Measurements from ENCODE around the gene ASPG.

ASPG gene

GRCh38 chr14:104105071-104105821 is 19.7 kb downstream of the ASPG start:
- no peak overlapping the region for H3K4me3 ChIP-seq (ENCODE audit: low read depth, low read length)

- H3K4me3 ChIP-seq (ENCODE audit: low read depth, low read length): no peak overlapping the region
Measured at GRCh38 chr14:104105822-104106470, 20.4 kb downstream of the ASPG start.

- H3K4me3 ChIP-seq (ENCODE audit: low read depth, low read length): no peak overlapping the region
Measured at GRCh38 chr14:104106471-104106991, 21.0 kb downstream of the ASPG start.

DNA sequence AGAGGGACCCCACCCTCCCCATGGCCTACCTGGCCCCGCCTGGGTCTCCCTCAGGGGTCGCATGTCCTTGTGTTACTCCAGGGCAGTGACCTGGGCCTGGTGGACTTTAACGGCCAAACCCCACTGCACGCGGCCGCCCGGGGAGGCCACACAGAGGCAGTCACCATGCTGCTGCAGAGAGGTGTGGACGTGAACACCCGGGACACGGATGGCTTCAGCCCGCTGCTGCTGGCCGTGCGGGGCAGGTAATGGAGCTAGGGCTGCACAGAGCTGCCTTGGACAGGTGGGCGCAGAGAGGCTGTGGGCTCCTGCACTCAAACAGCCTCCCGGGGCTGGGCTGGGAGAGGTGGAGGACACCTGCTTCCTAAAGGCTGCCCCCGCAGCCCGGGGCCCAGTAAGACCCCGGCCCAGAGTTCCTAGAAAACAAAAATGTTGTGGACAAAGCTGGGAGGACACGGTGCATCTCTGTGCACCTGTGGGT is 21.6 kb downstream of the ASPG start:
- H3K4me3 ChIP-seq (ENCODE audit: low read depth, low read length): no peak overlapping the region

GRCh38 chr14:104107611-104108569 is 22.4 kb downstream of the ASPG start:
- H3K4me3 ChIP-seq (ENCODE audit: low read depth, low read length): no peak overlapping the region

DNA sequence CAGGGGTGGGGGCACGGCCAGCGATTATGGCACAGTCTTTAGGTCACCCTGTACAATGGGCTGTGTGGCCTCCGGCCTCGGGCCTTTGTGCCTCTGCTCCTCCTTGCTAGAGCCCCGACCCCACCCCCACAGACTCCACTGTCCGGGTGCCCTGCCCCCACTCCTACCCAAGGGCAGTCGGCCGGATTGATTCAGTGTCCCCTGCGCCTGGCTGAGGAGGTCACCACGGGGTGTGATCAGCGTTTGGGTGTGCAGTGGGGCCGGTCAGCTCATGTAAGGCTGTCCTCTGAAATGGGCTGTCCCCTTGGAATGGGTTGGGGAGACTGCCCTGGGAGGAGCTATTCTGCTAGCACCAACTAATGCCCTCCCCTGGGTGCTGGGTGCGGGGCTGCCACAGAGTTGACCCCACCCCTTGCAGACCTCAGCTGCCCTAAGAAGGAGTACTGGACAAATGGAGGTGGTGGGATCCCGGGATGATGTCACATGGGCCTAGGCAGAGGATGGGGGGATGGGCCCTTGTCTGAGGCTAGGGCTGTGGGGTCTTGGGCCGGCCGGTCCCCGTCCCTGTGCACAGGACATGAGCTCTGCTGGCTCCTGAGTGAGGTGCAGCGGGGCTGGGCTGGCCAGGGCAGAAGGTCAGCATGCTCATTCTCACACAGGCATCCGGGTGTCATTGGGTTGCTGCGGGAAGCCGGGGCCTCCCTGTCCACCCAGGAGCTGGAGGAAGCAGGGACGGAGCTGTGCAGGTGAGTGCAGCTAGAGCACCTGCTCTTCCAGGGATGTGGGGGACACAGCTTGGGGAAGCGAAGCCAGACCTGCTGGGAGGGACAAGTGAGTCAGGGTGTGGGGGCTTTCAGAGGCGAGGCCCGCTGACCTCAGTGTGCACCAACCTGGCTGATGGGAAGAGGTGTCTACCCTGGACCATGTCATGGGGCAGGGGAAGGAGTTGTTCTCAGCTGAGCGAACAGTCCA is 23.4 kb downstream of the ASPG start:
- no peak overlapping the region for H3K4me3 ChIP-seq (ENCODE audit: low read depth, low read length)

DNA sequence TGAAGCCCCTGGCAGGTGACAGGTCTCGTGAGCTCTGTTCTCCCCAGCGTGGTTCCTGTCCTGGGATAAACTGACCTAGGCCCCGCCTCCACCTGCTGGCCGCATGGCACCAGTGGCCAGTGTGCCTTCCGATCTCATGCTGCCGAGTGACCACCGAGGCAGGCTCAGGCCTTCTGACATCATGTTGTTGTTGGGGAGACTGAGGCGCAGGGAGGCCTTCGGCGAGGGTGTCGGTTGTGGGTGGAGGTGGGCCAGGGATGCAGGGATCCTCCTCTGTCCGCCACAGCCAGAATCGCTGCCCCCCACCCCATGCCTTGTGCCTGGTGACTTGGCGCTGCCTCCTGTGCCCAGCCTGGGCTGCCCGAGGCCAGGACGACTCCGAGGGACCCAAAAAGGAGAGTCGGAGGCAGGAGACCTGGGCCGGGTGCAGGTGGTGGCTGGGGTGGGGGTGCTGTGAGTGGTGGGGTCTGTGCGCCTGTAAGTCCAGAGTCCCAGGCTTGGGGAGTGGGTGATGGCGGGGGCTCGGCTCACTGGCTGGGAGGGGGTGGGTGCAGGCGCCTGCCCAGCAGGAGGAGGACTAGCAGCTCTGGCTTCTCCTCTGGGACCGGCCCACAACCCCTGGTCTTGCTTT is 24.3 kb downstream of the ASPG start:
- no peak overlapping the region for H3K4me3 ChIP-seq (ENCODE audit: low read depth, low read length)

- no peak overlapping the region for H3K4me3 ChIP-seq (ENCODE audit: low read depth, low read length)
Measured at GRCh38 chr14:104110491-104111209, 25.1 kb downstream of the ASPG start.

DNA sequence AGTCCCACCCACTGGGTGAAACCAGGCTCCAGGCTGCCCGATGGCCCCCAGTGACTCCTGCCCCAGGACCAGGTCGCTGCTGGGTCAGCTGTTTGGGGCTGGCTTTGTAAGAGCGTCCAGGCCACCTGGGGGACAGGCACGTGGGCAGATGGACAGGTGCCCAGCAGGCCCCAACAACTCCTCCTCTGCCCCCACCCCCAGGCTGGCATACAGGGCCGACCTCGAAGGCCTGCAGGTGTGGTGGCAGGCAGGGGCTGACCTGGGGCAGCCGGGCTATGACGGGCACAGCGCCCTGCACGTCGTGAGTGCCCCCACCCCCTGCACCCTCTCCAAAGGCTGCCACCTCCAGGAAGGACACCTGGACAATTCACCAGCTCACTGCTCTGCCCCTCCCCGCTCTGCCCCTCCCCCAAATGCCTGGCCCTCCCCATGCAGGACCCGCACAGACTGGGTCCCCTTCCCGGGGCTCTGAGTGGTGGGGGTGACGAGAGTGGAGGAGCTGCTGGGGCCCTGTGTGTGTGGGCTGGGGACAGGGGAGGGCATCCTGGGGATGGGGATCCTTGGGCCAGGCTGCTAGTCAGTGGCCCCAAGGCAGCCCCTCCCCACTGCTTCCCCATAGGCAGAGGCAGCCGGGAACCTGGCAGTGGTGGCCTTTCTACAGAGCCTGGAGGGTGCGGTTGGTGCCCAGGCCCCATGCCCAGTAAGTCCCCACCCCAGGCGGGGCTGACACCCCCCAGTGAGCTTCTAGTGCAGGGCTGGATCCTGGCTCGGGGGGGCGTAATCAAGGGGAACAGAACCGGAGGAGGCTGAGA is 26.0 kb downstream of the ASPG start:
- H3K4me3 ChIP-seq (ENCODE audit: low read depth, low read length): no peak overlapping the region

- H3K4me3 ChIP-seq (ENCODE audit: low read depth, low read length): no peak overlapping the region
Measured at GRCh38 chr14:104112113-104112505, 26.6 kb downstream of the ASPG start.

DNA sequence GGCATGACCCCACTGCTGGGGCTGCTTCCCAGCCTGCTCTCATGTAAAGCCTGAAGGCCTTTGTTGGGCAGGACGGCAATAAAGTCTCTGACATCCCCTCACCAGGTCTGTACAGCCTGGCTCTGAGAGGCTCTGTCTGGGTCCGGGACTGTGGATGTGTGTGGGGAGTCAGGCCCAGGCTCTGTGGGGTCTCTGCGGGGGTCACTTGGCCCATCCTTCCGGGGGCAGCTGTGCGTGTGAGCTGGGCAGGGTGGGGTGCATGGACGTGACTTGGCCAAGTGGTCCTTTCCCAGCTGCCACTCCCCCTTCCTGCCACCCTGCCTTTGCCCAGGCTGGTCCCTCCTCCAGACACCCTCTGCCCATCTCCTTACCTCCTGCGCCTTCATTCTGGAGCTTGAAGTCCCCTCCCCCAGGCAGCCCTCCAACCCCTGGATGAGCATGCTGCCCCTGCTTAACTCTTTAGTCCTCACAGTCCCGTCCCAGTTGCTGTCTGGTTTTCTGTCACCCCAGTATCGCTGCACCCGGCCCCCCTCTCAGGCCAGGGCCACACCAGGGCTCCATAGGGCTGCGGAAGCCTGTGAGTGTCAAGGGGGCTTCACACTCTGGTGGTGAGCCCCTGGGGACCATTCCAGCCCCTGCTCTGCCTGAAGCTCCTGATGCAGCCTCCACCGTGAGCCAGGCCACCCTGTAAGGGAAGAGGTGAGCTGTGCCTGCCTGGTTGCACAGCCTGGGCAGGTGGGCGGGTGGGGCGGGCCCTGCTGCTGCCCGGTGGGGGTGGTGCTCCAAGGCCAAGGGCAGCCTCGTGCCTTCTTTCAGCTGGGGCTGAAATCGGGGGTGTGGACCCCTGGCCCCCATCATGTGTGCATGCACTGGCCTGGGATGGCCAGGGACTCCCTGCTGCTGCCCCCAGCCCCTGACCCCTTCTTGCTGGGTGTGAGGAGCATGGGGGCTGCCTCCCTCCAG is 27.4 kb downstream of the ASPG start:
- H3K4me3 ChIP-seq (ENCODE audit: low read depth, low read length): no peak overlapping the region

DNA sequence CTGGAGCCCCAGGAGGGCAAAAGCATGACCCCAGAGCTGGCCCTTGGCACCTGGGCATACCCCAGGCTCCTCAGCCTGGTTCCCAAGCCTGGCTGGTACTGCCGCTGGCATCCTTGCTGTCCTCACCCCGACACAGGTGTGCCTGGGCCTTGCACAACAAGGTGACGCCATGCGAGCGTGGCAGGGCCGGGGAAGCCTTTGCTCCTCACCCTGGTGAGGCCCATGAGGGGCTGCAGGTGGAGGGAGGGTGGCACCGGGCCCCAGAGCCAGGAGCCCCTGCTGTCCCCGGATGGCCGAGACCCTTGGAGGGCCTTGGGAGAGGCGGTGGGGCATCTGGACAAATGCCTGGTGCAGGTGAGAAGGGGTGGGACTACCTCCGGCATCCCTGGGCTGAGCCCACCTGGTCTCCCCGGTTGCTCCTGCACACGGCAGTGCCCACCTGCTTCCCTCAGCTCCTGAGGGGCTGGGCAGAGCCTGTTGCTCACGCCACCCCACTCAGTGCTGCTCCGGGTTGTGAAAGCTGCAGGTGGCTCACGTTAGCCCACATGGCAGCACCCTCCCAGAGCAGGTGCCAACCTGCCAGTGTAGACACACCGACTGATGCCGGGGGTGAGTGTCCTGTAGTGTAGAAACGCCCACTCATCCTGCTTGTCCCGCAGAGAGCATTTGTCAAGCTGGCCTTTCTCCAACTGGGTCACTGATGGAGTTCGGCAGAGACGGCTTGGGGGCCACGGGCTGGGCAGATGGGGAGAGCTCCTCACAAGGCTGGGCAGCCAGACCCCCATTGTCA is 28.3 kb downstream of the ASPG start:
- H3K4me3 ChIP-seq (ENCODE audit: low read depth, low read length): no peak overlapping the region

DNA sequence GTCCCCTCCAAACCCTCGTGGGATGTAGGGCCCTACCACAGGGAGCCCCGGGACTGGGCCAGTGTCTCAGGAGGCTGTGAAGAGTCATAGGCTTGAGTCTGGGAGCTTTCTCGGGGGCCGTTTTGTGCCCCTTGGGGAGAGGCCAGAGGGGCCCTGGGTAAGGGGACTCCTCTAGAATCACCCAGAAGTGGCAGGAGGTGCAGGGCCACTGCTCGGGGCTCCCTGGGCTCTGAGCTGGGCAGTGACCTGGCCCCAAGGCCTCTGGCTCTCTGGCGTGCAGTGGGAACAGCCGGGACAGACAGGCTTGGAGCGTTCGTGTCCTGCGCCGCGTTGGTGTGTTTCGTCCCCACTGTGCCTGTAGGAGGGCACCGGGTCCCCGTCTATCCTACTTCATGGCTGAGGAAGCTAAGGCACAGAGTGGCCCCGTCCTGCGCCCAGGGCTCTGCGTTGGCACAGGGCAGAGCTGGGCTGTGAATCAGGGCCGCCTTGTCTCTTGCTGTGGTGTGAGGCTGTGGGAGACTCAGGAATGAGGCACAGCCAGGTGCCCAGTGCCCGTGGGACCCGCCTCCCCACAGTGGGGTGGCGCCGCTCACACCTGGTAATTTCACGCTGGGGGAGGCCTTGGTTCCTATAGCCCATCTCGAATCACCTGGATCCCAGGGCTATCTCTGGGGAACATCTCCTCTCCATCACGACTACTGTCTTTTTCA is 29.1 kb downstream of the ASPG start:
- H3K4me3 ChIP-seq (ENCODE audit: low read depth, low read length): no peak overlapping the region

- H3K4me3 ChIP-seq (ENCODE audit: low read depth, low read length): no peak overlapping the region
Measured at GRCh38 chr14:104115131-104115600, 29.7 kb downstream of the ASPG start.

DNA sequence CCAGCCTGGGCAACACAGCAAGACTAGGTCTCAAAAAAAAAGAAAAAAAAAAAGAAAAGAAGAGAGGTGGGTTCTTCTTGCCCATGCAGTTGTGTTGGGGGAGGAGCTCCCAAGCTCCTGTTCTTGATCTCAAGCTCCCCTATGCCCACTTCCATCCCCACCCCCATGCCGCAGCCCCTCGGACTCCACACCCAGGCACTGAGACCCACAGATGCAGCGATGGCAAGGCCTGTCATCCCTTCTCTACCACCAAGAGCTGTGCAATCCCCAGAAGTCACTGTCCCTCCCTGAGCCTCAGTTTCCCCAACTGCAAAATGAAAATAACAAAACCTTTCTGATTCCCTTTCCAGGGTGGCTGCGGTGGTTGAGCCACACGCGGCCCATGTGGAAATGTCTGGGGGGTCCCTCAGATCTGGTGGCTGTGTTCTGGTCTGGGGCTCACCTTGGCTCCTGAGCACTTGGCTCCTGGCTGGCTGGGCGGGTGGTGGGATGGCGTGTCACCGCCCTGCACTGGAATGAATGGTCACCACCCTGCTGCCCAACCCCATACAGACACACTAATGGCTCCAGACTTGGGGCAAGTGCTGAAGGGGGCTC is 30.3 kb downstream of the ASPG start:
- no peak overlapping the region for H3K4me3 ChIP-seq (ENCODE audit: low read depth, low read length)
